CD4-positive, alpha-beta T cell treated with Interleukin-6 for 4 hours (primary cell): ENCODE measurements around the gene PCDHGA11.
"Not testable (repeated sequence)": the region's sequence is repeated elsewhere in the genome, so short reads cannot be mapped to it uniquely, and the experiment has no call there.

Experiments used
- DNase-seq: peaks from one replicate; pipeline ENCODE4 v3.0.0-alpha.2; 2020; ENCODE audit warnings: mixed read lengths

The PCDHGA11 gene

GRCh38 chr5:141399555-141400258 lies 21.1 kb upstream of the PCDHGA11 start:
- no peak for DNase-seq

- no peak for DNase-seq
Observed at GRCh38 chr5:141402553-141403243, 18.2 kb upstream of the PCDHGA11 start, which contains the start of gene PCDHGA9. Gene PCDHGA9 (plus strand): TSS chr5:141402778. CDS start chr5:141402953, 175 bp downstream.

DNA sequence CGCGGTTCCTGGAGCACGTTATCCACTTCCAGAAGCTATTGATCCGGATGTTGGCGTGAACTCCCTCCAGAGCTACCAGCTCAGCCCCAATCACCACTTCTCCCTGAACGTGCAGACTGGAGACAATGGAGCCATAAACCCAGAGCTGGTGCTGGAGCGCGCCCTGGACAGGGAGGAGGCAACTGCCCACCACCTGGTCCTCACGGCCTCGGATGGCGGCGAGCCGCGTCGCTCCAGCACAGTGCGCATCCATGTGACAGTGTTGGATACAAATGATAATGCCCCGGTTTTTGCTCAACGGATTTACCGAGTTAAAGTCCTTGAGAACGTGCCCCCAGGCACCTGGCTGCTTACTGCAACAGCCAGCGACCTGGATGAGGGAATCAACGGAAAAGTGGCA lies 17.5 kb upstream of the PCDHGA11 start:
- DNase-seq, result no peak

DNA sequence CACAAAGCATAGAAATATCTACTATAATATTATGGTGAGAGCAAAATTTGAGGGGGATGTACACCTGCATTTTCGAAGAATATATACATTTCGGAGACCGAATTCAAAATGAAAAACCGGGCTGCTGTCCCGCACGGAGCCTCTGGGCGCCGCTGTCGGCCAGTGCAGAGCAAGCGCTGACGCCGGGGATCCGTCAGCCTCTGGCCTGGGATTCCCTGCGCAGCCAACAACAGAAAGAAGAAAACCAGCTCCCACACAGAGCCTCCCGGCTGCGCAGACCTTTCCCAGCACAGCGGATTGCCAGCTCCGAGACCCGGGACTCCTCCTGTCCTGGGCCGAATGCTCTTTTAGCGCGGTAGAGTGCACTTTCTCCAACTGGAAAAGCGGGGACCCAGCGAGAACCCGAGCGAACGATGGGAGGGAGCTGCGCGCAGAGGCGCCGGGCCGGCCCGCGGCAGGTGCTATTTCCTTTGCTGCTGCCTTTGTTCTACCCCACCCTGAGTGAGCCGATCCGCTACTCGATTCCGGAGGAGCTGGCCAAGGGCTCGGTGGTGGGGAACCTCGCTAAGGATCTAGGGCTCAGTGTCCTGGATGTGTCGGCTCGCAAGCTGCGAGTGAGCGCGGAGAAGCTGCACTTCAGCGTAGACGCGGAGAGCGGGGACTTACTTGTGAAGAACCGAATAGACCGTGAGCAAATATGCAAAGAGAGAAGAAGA lies 12.9 kb upstream of the PCDHGA11 start, which contains the start of gene PCDHGB6:
Gene PCDHGB6 (plus strand): TSS at position 232 of the 716 bp plus-strand sequence. CDS start 182 bp downstream, at position 414.
- peak; percentile 40 for DNase-seq

DNA sequence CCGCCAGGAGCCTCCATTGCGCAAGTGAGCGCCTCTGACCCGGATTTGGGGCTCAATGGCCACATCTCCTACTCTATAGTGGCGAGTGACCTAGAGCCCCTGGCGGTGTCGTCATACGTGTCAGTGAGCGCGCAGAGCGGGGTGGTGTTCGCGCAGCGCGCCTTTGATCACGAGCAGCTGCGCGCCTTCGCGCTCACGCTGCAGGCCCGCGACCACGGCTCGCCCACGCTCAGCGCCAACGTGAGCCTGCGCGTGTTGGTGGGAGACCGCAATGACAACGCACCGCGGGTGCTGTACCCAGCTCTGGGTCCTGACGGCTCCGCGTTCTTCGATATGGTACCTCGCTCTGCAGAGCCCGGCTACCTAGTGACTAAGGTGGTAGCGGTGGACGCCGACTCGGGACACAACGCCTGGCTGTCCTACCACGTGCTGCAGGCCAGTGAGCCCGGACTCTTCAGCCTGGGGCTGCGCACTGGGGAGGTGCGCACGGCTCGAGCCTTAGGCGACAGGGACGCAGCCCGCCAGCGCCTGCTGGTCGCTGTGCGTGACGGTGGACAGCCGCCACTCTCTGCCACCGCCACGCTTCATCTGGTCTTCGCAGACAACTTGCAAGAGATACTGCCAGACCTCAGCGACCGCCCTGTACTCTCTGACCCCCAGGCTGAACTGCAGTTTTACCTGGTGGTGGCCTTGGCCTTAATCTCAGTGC lies 11.1 kb upstream of the PCDHGA11 start:
- DNase-seq, result no peak

DNA sequence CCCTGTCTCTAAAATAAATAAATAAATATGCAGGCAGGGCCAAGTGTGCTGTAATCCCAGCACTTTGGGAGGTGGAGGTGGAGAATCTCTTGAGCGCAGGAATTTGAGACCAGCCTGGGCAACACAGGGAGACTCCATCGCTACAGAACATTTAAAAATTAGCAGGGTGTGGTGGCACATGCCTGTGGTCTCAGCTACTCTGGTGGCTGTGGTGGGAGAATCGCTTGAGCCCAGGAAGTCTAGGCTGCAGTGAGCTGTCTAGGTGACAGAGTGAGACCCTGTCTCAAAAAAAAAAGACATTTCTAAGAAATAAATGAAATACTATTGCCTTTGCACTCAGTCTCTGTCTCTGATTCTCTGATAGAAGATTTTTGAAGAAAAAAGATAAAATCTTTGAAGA lies 9.3 kb upstream of the PCDHGA11 start:
- no peak for DNase-seq

DNA sequence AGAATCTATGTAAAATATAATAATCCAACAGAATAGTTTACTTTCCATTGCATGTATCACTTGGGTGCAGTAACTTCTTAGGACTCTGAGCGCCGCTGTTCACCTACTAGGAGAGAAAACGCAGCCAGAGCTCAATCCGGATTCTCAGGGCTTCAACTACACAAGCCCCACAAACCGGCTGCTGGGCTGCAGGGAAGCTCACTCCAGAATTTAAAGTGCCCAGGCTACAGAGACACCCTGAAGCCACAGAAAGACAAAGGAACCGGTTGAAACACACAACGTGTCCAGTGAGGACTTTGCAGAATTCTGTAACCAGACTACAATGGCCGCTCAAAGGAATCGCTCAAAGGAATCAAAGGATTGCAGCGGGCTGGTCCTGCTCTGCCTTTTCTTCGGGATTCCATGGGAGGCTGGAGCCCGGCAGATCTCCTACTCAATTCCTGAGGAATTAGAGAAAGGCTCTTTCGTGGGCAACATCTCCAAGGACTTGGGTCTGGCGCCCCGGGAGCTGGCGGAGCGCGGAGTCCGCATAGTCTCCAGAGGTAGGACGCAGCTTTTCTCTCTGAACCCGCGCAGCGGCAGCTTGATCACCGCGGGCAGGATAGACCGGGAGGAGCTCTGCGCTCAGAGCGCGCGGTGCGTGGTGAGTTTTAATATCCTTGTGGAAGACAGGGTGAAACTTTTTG lies 7.9 kb upstream of the PCDHGA11 start, which contains the start of gene PCDHGA10:
Gene PCDHGA10 (plus strand): TSS at position 134 of the 686 bp plus-strand sequence. CDS start 189 bp downstream, at position 323.
- peak; percentile 60 for DNase-seq

DNA sequence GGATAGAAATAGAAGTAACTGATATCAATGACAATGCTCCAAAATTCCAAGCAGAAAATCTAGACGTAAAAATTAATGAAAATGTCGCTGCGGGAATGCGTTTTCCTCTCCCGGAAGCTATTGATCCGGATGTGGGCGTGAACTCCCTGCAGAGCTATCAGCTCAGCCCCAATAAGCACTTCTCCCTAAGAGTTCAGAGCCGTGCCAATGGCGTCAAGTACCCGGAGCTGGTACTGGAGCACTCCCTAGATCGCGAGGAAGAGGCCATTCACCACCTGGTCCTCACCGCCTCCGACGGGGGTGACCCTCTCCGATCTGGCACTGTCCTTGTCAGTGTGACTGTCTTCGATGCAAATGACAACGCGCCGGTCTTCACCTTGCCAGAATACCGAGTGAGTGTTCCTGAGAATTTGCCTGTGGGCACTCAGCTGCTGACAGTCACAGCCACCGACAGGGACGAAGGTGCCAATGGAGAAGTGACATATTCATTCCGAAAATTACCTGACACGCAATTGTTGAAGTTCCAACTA lies 7.2 kb upstream of the PCDHGA11 start:
- no peak for DNase-seq

- not testable (repeated sequence) for DNase-seq
Observed at GRCh38 chr5:141414548-141415274, 6.1 kb upstream of the PCDHGA11 start.

- DNase-seq, result not testable (repeated sequence)
Observed at GRCh38 chr5:141415275-141415618, 5.6 kb upstream of the PCDHGA11 start.

GRCh38 chr5:141417494-141418172 lies 3.2 kb upstream of the PCDHGA11 start, which contains the start of gene PCDHGB7:
Gene PCDHGB7 (plus strand): TSS chr5:141417677. CDS start chr5:141417860, 183 bp downstream.
- DNase-seq, result peak; percentile 47

- DNase-seq, result no peak
Observed at GRCh38 chr5:141419074-141419880, 1.6 kb upstream of the PCDHGA11 start.

- no peak for DNase-seq
Observed at GRCh38 chr5:141421489-141421855, 621 bp downstream of the PCDHGA11 start.

DNA sequence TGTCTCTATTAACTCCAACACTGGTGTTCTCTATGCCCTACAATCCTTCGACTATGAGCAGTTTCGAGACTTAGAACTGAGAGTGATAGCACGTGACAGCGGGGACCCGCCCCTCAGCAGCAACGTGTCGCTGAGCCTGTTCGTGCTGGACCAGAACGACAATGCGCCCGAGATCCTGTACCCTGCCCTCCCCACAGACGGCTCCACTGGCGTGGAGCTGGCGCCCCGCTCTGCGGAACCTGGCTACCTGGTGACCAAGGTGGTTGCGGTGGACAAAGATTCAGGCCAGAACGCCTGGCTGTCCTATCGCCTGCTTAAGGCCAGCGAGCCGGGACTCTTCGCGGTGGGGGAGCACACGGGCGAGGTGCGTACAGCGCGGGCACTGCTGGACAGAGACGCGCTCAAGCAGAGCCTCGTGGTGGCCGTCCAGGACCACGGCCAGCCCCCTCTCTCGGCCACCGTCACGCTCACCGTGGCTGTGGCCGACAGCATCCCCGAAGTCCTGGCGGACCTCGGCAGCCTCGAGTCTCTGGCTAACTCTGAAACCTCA lies 2.0 kb downstream of the PCDHGA11 start:
- DNase-seq, result no peak

DNA sequence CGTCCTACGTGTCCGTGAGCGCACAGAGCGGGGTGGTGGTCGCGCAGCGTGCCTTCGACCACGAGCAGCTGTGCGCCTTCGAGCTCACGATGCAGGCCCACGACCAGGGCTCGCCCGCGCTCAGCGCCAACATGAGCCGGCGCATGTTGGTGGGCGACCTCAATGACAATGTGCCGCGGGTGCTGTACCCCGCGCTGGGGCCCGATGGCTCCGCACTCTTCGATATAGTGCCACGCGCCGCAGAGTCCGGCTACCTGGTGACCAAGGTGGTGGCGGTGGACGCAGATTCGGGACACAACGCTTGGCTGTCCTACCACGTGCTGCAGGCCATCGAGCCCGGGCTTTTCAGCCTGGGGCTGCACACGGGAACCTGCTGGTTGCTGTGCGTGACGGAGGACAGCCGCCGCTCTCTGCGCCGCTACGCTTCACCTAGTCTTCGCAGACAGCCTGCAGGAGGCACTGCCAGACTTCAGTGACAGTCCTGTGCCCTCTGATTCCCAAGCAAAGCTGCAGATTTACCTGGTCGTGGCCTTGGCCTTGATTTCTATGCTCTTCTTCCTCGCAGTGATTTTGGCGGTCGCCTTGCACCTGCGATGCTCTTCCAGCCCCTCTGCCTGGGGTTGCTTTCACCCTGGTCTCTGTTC lies 7.1 kb downstream of the PCDHGA11 start:
- DNase-seq, result no peak

GRCh38 chr5:141430332-141431113 lies 9.7 kb downstream of the PCDHGA11 start, which contains the start of gene PCDHGA12:
Gene PCDHGA12 (plus strand): TSS chr5:141430507. CDS start chr5:141430760, 253 bp downstream.
- DNase-seq, result peak; percentile 7

GRCh38 chr5:141431286-141431685 lies 10.4 kb downstream of the PCDHGA11 start:
- DNase-seq, result no peak

DNA sequence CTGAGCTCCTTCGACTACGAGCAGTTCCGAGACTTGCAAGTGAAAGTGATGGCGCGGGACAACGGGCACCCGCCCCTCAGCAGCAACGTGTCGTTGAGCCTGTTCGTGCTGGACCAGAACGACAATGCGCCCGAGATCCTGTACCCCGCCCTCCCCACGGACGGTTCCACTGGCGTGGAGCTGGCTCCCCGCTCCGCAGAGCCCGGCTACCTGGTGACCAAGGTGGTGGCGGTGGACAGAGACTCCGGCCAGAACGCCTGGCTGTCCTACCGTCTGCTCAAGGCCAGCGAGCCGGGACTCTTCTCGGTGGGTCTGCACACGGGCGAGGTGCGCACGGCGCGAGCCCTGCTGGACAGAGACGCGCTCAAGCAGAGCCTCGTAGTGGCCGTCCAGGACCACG lies 11.5 kb downstream of the PCDHGA11 start:
- not testable (repeated sequence) for DNase-seq
